IPS-18a (cell line): ENCODE results near the gene FRMD3.

Experiments
- H3K27ac ChIP-seq: one replicate; pipeline ENCODE4 v1.5.1; 2013; ENCODE audit warnings: low read length
- H3K27me3 ChIP-seq: one replicate; pipeline ENCODE4 v1.6.1; 2013; ENCODE audit warnings: mild to moderate bottlenecking, low read length; ENCODE audit not compliant: control insufficient read depth, insufficient read depth
- H3K36me3 ChIP-seq: one replicate; pipeline ENCODE4 v1.6.1; 2013; ENCODE audit warnings: low read depth, low read length; ENCODE audit not compliant: control insufficient read depth
- H3K4me1 ChIP-seq: one replicate; pipeline ENCODE4 v1.6.1; 2013; ENCODE audit warnings: low read depth, low read length; ENCODE audit not compliant: control insufficient read depth
- H3K4me3 ChIP-seq: one replicate; pipeline ENCODE4 v1.5.1; 2013; ENCODE audit warnings: low read length
- H3K9ac ChIP-seq: one replicate; pipeline ENCODE4 v1.6.1; 2013; ENCODE audit warnings: mild to moderate bottlenecking, low read length, moderate library complexity
- H3K9me3 ChIP-seq: one replicate; pipeline ENCODE4 v1.6.1; 2013; ENCODE audit warnings: low read depth, low read length; ENCODE audit not compliant: control insufficient read depth

FRMD3 gene

DNA sequence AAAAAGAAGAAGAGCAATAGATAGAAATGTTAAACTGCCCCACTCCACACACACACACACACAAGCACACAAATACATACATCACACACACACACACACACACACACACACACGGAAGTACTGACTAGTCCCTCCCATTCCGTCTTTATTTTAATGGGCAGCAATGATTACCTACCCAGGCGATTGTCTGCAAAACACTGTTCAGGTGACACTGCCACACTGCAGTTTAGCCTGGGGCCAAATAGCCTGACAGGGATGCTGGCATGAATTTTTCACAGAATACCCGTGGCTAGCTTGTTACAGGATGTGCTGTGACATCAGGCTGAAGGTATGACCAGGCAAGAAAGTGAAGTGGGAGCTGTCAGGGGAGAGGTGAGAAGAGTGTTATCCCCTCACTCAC, 86.9 kb downstream of the FRMD3 start:
- Histone ChIP-seq H3K27me3 (no peaks in the 10 kb centered on the region), H3K36me3 (no peaks in the 10 kb centered on the region), H3K4me3 (no peak overlapping the region), H3K9ac (no peak overlapping the region), H3K4me1 (no peaks in the 10 kb centered on the region), H3K27ac (no peak overlapping the region), H3K9me3 (no peaks in the 10 kb centered on the region)

DNA sequence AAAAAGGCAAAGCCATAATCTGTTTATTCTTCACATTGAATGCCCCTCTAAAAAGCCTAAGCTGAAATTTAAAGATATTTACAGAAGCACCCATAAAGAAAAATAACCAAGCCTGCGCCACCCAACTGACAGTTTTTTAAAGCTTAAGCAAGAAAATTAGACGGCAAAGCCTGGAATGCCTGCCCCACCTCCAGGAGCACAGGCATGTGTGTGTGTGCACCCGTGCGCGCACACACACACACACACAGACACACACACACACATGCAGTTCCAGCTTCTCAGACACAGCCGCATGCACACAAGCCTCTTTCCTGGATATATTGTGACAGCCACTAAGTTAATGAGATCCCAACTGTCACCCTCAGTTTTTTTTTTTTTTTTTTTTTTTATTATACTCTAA, 88.2 kb downstream of the FRMD3 start:
- H3K4me1 ChIP-seq: no peaks in the 10 kb centered on the region
- H3K4me3 ChIP-seq: no peak overlapping the region
- H3K9ac ChIP-seq: no peak overlapping the region
- no peaks in the 10 kb centered on the region for H3K27me3 ChIP-seq
- no peaks in the 10 kb centered on the region for H3K9me3 ChIP-seq
- H3K36me3 ChIP-seq: no peaks in the 10 kb centered on the region
- no peak overlapping the region for H3K27ac ChIP-seq

DNA sequence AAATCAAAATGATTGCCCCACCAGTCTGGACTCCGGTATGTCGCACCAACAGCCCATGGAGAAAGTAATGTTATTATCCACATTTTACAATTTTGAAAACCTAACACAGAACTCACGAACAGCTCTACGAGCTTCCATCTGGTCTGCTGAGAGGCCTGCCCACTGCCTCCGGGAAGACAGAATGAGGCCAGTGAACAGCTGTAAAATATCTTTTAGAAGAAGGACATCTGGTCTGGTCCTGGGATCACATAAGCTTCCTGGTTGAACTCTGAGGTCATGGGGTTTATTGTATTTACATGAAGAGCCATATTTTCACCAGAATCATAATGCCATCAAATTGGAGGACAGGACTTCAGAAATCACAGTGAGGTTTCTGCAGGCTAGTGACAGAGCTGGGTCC, 89.0 kb downstream of the FRMD3 start:
- H3K9ac ChIP-seq: no peak overlapping the region
- no peak overlapping the region for H3K4me3 ChIP-seq
- no peaks in the 10 kb centered on the region for H3K4me1 ChIP-seq
- H3K36me3 ChIP-seq: no peaks in the 10 kb centered on the region
- no peaks in the 10 kb centered on the region for H3K9me3 ChIP-seq
- H3K27ac ChIP-seq: no peak overlapping the region
- no peaks in the 10 kb centered on the region for H3K27me3 ChIP-seq

DNA sequence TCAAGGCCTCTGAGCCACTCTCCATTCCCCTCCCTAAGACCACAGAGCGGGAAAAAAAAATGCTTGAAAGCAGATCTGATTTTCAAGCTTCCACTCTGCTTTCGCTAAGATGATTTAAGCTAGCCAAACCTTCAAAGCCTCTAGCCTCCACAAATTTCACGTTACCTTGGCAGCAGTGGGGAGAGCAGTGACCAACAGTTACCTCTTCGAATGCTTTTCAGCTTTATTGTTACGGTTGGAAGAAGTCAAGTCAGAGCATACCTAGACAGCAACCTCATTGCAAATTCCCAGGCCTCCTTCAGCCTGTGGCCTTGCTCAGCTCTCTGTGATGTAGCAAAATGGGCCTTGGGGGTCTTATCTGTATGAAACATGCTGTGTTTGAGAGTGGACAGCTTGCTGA, 89.6 kb downstream of the FRMD3 start:
- H3K9ac ChIP-seq: no peak overlapping the region
- no peaks in the 10 kb centered on the region for H3K9me3 ChIP-seq
- no peaks in the 10 kb centered on the region for H3K4me1 ChIP-seq
- no peaks in the 10 kb centered on the region for H3K36me3 ChIP-seq
- H3K27ac ChIP-seq: no peak overlapping the region
- no peak overlapping the region for H3K4me3 ChIP-seq
- H3K27me3 ChIP-seq: no peaks in the 10 kb centered on the region

DNA sequence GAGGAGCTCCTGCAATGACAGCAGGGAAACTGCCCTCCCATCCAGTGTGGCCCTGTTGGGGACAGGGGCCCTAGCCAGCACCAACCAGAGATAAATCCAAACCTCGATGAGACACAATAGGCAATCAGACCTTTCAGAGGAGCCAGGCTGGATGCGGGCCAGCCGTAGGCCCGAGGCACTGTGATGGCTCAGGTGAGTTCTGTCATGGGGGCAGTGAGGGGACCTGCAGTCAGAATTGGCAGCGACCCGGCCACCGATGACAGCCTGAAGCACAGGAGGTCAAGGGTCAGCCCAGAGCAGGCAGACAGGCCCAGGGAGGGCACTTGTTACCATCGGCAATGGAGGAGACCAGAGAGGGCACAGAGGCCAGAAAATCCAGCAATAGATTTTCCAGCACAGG, 90.8 kb downstream of the FRMD3 start:
- no peaks in the 10 kb centered on the region for H3K4me1 ChIP-seq
- H3K9ac ChIP-seq: no peak overlapping the region
- H3K27ac ChIP-seq: no peak overlapping the region
- no peaks in the 10 kb centered on the region for H3K9me3 ChIP-seq
- H3K4me3 ChIP-seq: no peak overlapping the region
- H3K36me3 ChIP-seq: no peaks in the 10 kb centered on the region
- H3K27me3 ChIP-seq: no peaks in the 10 kb centered on the region

DNA sequence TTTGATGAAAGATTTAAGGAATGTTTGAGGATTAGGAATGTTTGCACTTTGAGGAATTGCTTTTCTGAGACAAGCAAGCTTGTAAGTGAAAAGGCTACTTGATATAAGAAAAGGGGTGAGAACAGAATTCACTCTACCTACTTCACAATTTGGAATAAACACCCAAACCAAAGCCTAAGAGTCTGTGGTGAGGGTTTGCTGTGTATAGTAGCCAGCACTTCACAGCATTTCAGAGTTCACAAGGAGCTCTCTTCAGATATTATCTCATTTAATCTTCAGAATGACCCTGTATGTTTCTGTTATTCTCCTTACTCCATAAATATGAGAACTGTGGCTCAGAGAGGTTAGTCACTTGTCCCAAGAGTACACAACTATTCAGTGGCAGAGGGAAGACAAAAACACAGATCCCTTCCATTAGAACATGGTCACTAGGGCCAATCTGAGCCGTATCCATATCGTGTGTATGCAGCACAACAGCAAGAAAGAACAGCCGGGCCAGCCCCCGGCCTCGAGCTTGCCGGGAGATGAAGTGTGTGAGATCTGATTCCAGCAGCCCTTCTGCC, 92.4 kb downstream of the FRMD3 start:
- Histone ChIP-seq H3K36me3 (no peaks in the 10 kb centered on the region), H3K27ac (no peak overlapping the region), H3K9ac (no peak overlapping the region), H3K27me3 (no peaks in the 10 kb centered on the region), H3K9me3 (no peaks in the 10 kb centered on the region), H3K4me3 (no peak overlapping the region), H3K4me1 (no peaks in the 10 kb centered on the region)

DNA sequence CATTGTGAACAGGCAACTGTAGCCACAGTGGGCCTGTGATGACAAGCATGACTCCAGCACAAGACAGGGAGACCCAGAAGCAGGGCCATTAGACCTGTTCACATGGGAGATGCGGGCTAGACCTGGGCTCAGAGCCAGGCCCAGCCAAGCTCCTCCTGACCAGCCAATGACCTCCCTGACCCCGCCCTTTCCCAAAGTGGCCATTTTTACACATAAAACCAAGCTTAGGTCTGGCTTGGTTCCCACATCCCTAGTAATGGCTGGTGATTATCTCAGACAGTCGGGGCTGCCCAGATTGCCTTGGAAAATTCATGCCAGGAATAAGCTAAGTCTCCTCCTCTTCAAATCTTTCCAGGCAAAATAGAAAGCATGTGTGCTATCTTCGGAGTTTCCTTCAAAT, 94.1 kb downstream of the FRMD3 start:
- no peaks in the 10 kb centered on the region for H3K27me3 ChIP-seq
- no peaks in the 10 kb centered on the region for H3K4me1 ChIP-seq
- H3K9me3 ChIP-seq: no peaks in the 10 kb centered on the region
- H3K27ac ChIP-seq: no peak overlapping the region
- H3K4me3 ChIP-seq: no peak overlapping the region
- no peaks in the 10 kb centered on the region for H3K36me3 ChIP-seq
- no peak overlapping the region for H3K9ac ChIP-seq

DNA sequence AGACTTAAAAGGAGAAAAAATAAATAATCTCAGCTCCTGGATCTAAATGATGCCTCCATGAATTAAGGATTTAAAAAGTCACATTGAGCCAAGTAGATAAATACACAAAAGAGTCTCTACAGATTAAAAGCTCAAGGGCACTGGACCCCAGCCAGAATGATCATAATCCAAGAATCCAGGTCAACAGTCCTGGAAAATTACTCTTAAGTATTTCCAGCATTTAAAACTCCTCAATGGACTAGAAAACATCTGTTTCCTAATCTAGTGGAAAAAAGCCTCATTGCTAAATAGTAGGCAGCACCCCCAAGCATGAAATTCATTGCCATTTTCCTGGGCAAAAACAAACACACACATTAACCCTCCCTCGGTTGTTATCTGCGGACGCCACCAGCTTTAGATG, 96.8 kb downstream of the FRMD3 start:
- Histone ChIP-seq H3K9me3 (no peaks in the 10 kb centered on the region), H3K4me1 (no peaks in the 10 kb centered on the region), H3K36me3 (no peaks in the 10 kb centered on the region), H3K27ac (no peak overlapping the region), H3K4me3 (no peak overlapping the region), H3K9ac (no peak overlapping the region), H3K27me3 (no peaks in the 10 kb centered on the region)

DNA sequence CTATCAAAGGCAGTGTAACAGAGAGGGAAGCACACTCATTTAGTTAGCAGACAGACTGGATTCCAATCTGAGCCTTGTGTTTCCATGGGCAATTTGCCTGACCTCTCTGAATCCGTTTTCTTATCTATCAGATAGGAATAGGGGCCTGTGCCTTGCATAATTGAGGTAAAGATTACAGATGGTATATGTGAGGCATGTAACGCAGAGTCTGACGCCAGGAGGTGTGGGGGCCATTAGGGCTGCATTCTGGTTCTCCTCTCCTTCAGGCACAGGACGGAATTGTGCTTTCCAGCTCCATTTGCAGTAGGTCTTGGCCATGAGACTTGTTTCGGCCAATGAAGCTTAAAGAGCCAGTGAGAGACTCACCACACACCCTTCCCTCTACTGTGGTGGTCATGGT, 97.6 kb downstream of the FRMD3 start:
- H3K4me3 ChIP-seq: no peak overlapping the region
- H3K9me3 ChIP-seq: no peaks in the 10 kb centered on the region
- H3K27ac ChIP-seq: no peak overlapping the region
- no peaks in the 10 kb centered on the region for H3K36me3 ChIP-seq
- no peak overlapping the region for H3K9ac ChIP-seq
- H3K4me1 ChIP-seq: no peaks in the 10 kb centered on the region
- H3K27me3 ChIP-seq: no peaks in the 10 kb centered on the region

DNA sequence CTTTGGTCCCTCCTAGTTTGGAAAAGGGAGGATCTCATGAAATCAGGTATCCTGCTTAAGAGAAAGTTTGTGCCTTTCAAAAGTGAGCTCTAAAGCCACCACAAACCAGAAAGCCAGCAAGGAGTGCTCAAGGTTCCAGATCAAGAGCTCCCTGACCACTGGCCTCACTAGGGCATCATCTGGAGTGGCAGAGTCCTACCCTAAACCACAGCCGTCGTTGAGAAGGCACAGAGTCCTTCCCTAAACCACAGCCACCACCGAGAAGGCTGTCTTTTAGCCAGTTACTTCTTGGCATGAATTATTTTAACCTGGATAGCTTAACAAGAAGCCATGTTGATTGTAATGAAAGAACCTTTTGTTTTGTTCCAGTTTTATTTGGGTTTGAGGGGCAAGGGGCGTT, 102.9 kb downstream of the FRMD3 start:
- Histone ChIP-seq H3K27me3 (no peaks in the 10 kb centered on the region), H3K9me3 (no peaks in the 10 kb centered on the region), H3K9ac (no peak overlapping the region), H3K36me3 (no peaks in the 10 kb centered on the region), H3K27ac (no peak overlapping the region), H3K4me1 (peaks cover 5% of the 10 kb centered on the region), H3K4me3 (no peak overlapping the region)

DNA sequence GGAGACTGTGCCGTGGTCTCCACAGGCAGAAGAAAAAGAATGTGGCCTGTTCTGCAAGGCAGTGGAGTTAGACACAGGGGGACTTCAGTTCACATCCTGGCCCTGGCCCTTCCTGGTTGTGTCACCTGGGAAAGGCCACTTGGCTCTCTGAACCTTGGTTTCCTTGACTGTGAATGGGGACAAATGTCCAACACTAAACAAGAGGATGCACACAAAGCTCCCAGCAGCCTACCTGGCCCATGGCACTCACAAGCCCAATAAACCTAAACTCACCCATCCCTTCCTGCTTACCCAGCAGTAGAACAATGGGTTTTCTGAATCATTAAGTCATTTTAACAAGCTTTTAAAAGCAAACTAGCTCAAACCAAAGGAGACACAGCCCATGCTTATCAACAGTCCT, 103.9 kb downstream of the FRMD3 start:
- H3K27me3 ChIP-seq: no peaks in the 10 kb centered on the region
- no peaks in the 10 kb centered on the region for H3K36me3 ChIP-seq
- no peaks in the 10 kb centered on the region for H3K9me3 ChIP-seq
- peaks cover 5% of the 10 kb centered on the region for H3K4me1 ChIP-seq
- H3K9ac ChIP-seq: no peak overlapping the region
- H3K27ac ChIP-seq: no peak overlapping the region
- no peak overlapping the region for H3K4me3 ChIP-seq

DNA sequence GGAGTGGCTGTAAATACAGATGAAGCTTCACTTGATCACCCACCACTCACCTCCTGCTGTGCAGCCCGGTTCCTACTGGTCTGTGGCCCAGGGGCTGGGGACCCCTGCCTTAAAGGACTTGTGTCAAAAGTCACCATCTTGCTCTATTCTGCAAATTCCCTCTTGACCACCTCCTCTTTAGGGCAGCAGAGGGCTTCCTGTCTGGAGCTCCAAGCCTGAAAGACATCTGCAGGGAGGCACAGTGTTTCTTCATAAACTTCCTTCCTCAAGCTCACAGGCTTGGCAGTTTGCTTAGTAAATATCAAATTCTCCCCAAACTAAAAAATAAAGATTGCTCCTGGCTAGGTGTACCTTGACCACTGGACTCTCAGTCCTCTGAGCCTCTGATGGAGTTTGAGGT, 104.4 kb downstream of the FRMD3 start:
- Histone ChIP-seq H3K27ac (no peak overlapping the region), H3K27me3 (no peaks in the 10 kb centered on the region), H3K4me1 (peaks cover 5% of the 10 kb centered on the region), H3K9me3 (no peaks in the 10 kb centered on the region), H3K4me3 (no peak overlapping the region), H3K36me3 (no peaks in the 10 kb centered on the region), H3K9ac (no peak overlapping the region)
